HepG2 (cell line): Measurements from ENCODE around the gene SELENOI. TPM values are rescaled to one million over a fixed set of nuclear protein-coding genes. Genes with fewer than 3 reads are reported as not detected.
A peak's percentile ranks its signal among the peaks of the same experiment; 100 is the strongest.

ENCODE experiments used
- ATAC-seq: fragments of 200-7000 bp; cut with Tn5 transposase; 3 replicates; pipeline ENCODE4 v1.9.1; 2020; ENCODE audit warnings: mild to moderate bottlenecking, moderate library complexity
- BruUV-seq: library from RNA; stranded (reverse); fragments of 400-500 nt; replicated peaks from 2 replicates; lab custom pipeline; 2021; lab: Mats Ljungman, UMichigan
- CTCF ChIA-PET: fragments of 300-600 bp; formaldehyde crosslinking; extraction: SDS; loops from one replicate; lab custom pipeline; 2021; ENCODE audit warnings: low total read pairs, inconsistent platforms, low intra/inter-chr PET ratio; lab: Yijun Ruan, JAX
- POLR2A ChIA-PET: fragments of 350-600 bp; sonication (Branson Sonifier 250); formaldehyde crosslinking; loops from one replicate; lab custom pipeline; 2020; ENCODE audit warnings: antibody characterized with exemption, inconsistent platforms; lab: Yijun Ruan, JAX
- DNase-seq: peaks from one replicate; pipeline ENCODE4 v3.0.0-alpha.2; 2015; ENCODE audit warnings: low spot score
- FAIRE-seq: peaks from 3 replicates; lab custom pipeline; 2011; peaks lifted over from hg19 to GRCh38; lab: Jason Lieb, UNC
- H2AFZ ChIP-seq: one replicate; pipeline ENCODE4 v1.6.1; 2011; ENCODE audit warnings: low read length, inconsistent platforms
- H3K27ac ChIP-seq: fragments of 300-600 bp; 3 replicates; pipeline ENCODE4 v1.8.0; 2011; ENCODE audit warnings: mixed run types, mild to moderate bottlenecking, mixed read lengths, low read length, inconsistent platforms; ENCODE audit not compliant: insufficient read depth; ENCODE audit errors: extremely low read length
- H3K27me3 ChIP-seq, 2 experiments: fragments of 200-600 bp in 1 of 2; 2 replicates in 1 of 2; 3 replicates in 1 of 2; pipeline versions ENCODE4 v1.6.0 to v1.8.0; 2011; ENCODE audit warnings: low read length in 2 of 2, mild to moderate bottlenecking in 2 of 2, moderate library complexity in 2 of 2, inconsistent platforms in 1 of 2; ENCODE audit not compliant: insufficient read depth in 2 of 2, control insufficient read depth in 1 of 2
- H3K36me3 ChIP-seq, 2 experiments: fragments of 200-600 bp in 1 of 2; replicated peaks in 1 of 2; 2 replicates in 1 of 2; 3 replicates in 1 of 2; pipeline versions ENCODE4 v1.5.1 to v1.8.0; 2011; ENCODE audit warnings: low read length in 2 of 2, inconsistent platforms in 1 of 2; ENCODE audit not compliant: insufficient read depth in 2 of 2, control insufficient read depth in 1 of 2
- H3K4me1 ChIP-seq: 2 replicates; pipeline ENCODE4 v1.5.1; 2012; ENCODE audit warnings: low read length, inconsistent platforms; ENCODE audit not compliant: insufficient read depth
- H3K4me2 ChIP-seq: 2 replicates; pipeline ENCODE4 v1.6.0; 2011; ENCODE audit warnings: low read depth, low read length, inconsistent platforms
- H3K4me3 ChIP-seq, 3 experiments: fragments of 200-600 bp in 1 of 3; sonication (generic), shearing (Covaris generic) in 1 of 3; replicated peaks in 1 of 3; 2 replicates each; pipeline ENCODE4 v1.5.1; 2011 to 2016; ENCODE audit warnings: low read length in 3 of 3, inconsistent platforms in 2 of 3, low read depth in 2 of 3, mild to moderate bottlenecking in 2 of 3, control low read depth in 1 of 3, mixed read lengths in 1 of 3; ENCODE audit not compliant: insufficient read depth in 1 of 3
- H3K79me2 ChIP-seq: one replicate; pipeline ENCODE4 v1.6.1; 2011; ENCODE audit warnings: low read length, inconsistent platforms; ENCODE audit not compliant: insufficient read depth
- H3K9ac ChIP-seq: 2 replicates; pipeline ENCODE4 v1.6.0; 2011; ENCODE audit warnings: mild to moderate bottlenecking, low read depth, low read length, inconsistent platforms; ENCODE audit not compliant: insufficient read depth
- H3K9me3 ChIP-seq: 2 replicates; pipeline ENCODE4 v1.5.1; 2012; ENCODE audit warnings: mild to moderate bottlenecking, low read length
- H4K20me1 ChIP-seq: 2 replicates; pipeline ENCODE4 v1.6.0; 2011; ENCODE audit warnings: inconsistent platforms, mild to moderate bottlenecking, low read length, moderate library complexity; ENCODE audit not compliant: insufficient read depth
- ATF3 ChIP-seq: sonication (generic); formaldehyde crosslinking; IDR thresholded peaks from 2 replicates; pipeline ENCODE4 v1.4.0; 2020; ENCODE audit warnings: missing genetic modification reagents
- DBP ChIP-seq: sonication (generic); formaldehyde crosslinking; IDR thresholded peaks from 2 replicates; pipeline ENCODE4 v1.4.0; 2020; ENCODE audit warnings: missing genetic modification reagents; ENCODE audit errors: not compliant biosample characterization
- GPBP1L1 ChIP-seq: sonication (generic); formaldehyde crosslinking; IDR thresholded peaks from 2 replicates; pipeline ENCODE4 v1.5.0; 2020; ENCODE audit warnings: mild to moderate bottlenecking, missing genetic modification reagents
- JUND ChIP-seq: sonication (generic); formaldehyde crosslinking; IDR thresholded peaks from 2 replicates; pipeline ENCODE4 v1.8.0; 2022; ENCODE audit warnings: mild to moderate bottlenecking, missing genetic modification reagents
- PHF8 ChIP-seq: sonication (generic); formaldehyde crosslinking; IDR thresholded peaks from 2 replicates; pipeline ENCODE4 v1.5.0; 2020; ENCODE audit warnings: missing genetic modification reagents
- SSRP1 ChIP-seq: IDR thresholded peaks from 2 replicates; pipeline ENCODE4 v1.6.1; 2016; ENCODE audit warnings: control low read depth
- STAT5B ChIP-seq: sonication (generic); formaldehyde crosslinking; IDR thresholded peaks from 2 replicates; pipeline ENCODE4 v1.4.0; 2020; ENCODE audit warnings: missing genetic modification reagents
- ZFY ChIP-seq: sonication (generic); formaldehyde crosslinking; IDR thresholded peaks from 2 replicates; pipeline ENCODE4 v1.4.0; 2020; ENCODE audit warnings: missing genetic modification reagents
- WGBS: methylation state at CpG from one replicate; pipeline ENCODE4 v1.1.6; 2017; ENCODE audit warnings: low lambda C conversion rate; 5-methylcytosine and 5-hydroxymethylcytosine counted together
- in situ Hi-C: cut with HindIII; loops from 2 replicates; pipeline ENCODE4 v1.10.0; 2017; ENCODE audit warnings: low pct_unique_long_range_greater_than_20kb; ENCODE audit not compliant: extremely low pct_ligation_motif_present
- intact Hi-C: fragments of 100-400 bp; cut with micrococcal nuclease; formaldehyde crosslinking; loops from one replicate; pipeline ENCODE4 v1.10.0; 2022; ENCODE audit not compliant: unreplicated experiment
- polyA plus RNA-seq, 8 experiments: library from polyadenylated mRNA; depleted of rRNA in 3 of 8; stranded (reverse) in 7 of 8; unstranded in 1 of 8; fragments of >200 nt; fragmentation: Illumina TruSeq in 4 of 8; extraction: Trizol in 4 of 8; gene quantifications; 2 replicates each; pipeline versions ENCODE4 v1.2.1 to v1.2.3, GENCODE V29; 2011 to 2016; ENCODE audit warnings: low read depth in 4 of 8, missing spikeins in 1 of 8, mixed read lengths in 1 of 8; ENCODE audit not compliant: insufficient read depth in 1 of 8
- total RNA-seq, 5 experiments: library from RNA; depleted of rRNA; stranded (reverse); fragments of >200 nt; fragmentation: Illumina TruSeq; extraction: Trizol; gene quantifications; 2 replicates each; pipeline ENCODE4 v1.2.3, GENCODE V29; 2016; ENCODE audit warnings: low read depth in 1 of 5

Gene SELENOI
- total and polyA plus RNA-seq, 2 of the 13 experiments (the other 11 are each of a cell fraction or from before 2014, with no cell fraction given) = 27.7 to 60.3 TPM

GRCh38 chr2:26395394-26395793 is 49.5 kb downstream of the SELENOI start:
- ChIA-PET POLR2A (no interaction called here), CTCF (no interaction called here)
- no peak for TF ChIP-seq ATF3 (CRISPR knock-in tag)
- no peak for TF ChIP-seq STAT5B (CRISPR knock-in tag)
- no peak for TF ChIP-seq PHF8 (CRISPR knock-in tag)
- TF ChIP-seq DBP (CRISPR knock-in tag) = no peak
- no peak for TF ChIP-seq SSRP1
- no peak for TF ChIP-seq ZFY (CRISPR knock-in tag)
- TF ChIP-seq JUND (CRISPR knock-in tag) = no peak
- TF ChIP-seq GPBP1L1 (CRISPR knock-in tag) = no peak
- FAIRE-seq = no peak
- Histone ChIP-seq H3K79me2 (no peaks in the 10 kb centered on the region), H3K27me3 (no peaks in the 10 kb centered on the region), H3K36me3 (peaks cover 3 to 25% of the 10 kb centered on the region in 2 experiments), H3K9ac (no peak overlapping the region), H3K4me2 (no peak overlapping the region), H2AFZ (no peak overlapping the region), H3K9me3 (no peaks in the 10 kb centered on the region), H4K20me1 (no peaks in the 10 kb centered on the region), H3K4me1 (no peaks in the 10 kb centered on the region), H3K27ac (no peak overlapping the region), H3K4me3 (no peak overlapping the region)
- ATAC-seq = peak; percentile 43; the same call in 2 of the 3 replicates
- in situ Hi-C loops (no loop called here), intact Hi-C loops (loop anchor here (5.0 kb wide), 1 partner anchor 62 kb away; no protein-coding TSS in a partner anchor)
- BruUV-seq = no TSS peak
- DNase-seq = no peak
- 89% methylated on average over 4 of the region's 4 CpGs for WGBS
